Gastrocnemius medialis (tissue), 4 donors: ENCODE measurements around the gene PSME3IP1.
"Not testable (repeated sequence)": the region's sequence is repeated elsewhere in the genome, so short reads cannot be mapped to it uniquely, and the experiment has no call there.

ENCODE experiments used
- CTCF ChIP-seq, 5 experiments: fragments of 450-650 bp in 3 of 5; fragments of 200-600 bp in 2 of 5; sonication (generic) in 2 of 5; IDR thresholded peaks in 4 of 5; conservative IDR thresholded peaks in 1 of 5; 1 replicate in 4 of 5; 2 replicates in 1 of 5; pipeline ENCODE4 v1.5.1; 2016 to 2019; ENCODE audit warnings: antibody characterized with exemption in 5 of 5, mild to moderate bottlenecking in 3 of 5, moderate library complexity in 3 of 5
- POLR2A ChIP-seq, 2 donors: fragments of 450-650 bp; IDR thresholded peaks; one replicate each; pipeline ENCODE4 v1.6.1; 2017; ENCODE audit warnings: antibody characterized with exemption in 2 of 2, mild to moderate bottlenecking in 2 of 2, moderate library complexity in 2 of 2

- not testable (repeated sequence) for TF ChIP-seq POLR2A (IDR thresholded peaks at IDR 0.05); CTCF (IDR thresholded peaks at IDR 0.05 in 4 of 5, conservative IDR thresholded peaks at IDR 0.05 in 1 of 5)
These were observed 76.4 kb downstream of the PSME3IP1 start for GRCh38 chr16:57109259-57110105.
